Astrocyte of the spinal cord (primary cell): ENCODE measurements around the gene TCIRG1.
A peak's percentile ranks its signal among the peaks of the same experiment; 100 is the strongest.

ENCODE experiments used
- DNase-seq: peaks from one replicate; pipeline ENCODE4 v3.0.0; 2011; ENCODE audit warnings: low read depth, low spot score
- H3K4me3 ChIP-seq: 2 replicates; pipeline ENCODE4 v1.5.1; 2011; ENCODE audit warnings: low read depth, mild to moderate bottlenecking, low read length, moderate library complexity
- in situ Hi-C: cut with HindIII; loops from 2 replicates; pipeline ENCODE4 v1.10.0; 2017; ENCODE audit warnings: low sequenced_read_pairs
- TF ChIP-seq, protein P1 (sequence below): IDR thresholded peaks from 2 replicates; pipeline ENCODE4 v1.5.1; 2012; ENCODE audit warnings: low read depth, mild to moderate bottlenecking, low read length, inconsistent platforms

TCIRG1 gene

DNA sequence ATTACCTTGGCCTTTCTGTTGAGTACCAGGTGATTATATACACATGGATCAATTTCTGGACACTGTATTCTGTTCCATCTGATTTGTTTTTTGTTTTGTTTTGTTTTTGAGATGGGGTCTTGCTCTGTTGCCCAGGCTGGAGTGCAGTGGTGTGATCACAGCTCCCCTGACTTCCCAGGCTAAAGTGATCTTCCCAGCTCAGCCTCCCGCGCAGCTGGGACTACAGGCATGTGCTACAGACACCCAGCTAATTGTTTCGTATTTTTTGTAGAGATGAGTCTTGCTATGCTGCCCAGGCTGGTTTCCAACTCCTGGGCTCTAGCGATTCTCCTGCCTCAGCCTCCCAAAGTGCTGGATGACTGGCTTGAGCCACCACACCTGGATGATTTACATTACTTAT lies 19.0 kb downstream of the TCIRG1 start:
- in situ Hi-C loops, result no loop called here
- H3K4me3 ChIP-seq, result no peak overlapping the region
- TF ChIP-seq, protein P1, sequence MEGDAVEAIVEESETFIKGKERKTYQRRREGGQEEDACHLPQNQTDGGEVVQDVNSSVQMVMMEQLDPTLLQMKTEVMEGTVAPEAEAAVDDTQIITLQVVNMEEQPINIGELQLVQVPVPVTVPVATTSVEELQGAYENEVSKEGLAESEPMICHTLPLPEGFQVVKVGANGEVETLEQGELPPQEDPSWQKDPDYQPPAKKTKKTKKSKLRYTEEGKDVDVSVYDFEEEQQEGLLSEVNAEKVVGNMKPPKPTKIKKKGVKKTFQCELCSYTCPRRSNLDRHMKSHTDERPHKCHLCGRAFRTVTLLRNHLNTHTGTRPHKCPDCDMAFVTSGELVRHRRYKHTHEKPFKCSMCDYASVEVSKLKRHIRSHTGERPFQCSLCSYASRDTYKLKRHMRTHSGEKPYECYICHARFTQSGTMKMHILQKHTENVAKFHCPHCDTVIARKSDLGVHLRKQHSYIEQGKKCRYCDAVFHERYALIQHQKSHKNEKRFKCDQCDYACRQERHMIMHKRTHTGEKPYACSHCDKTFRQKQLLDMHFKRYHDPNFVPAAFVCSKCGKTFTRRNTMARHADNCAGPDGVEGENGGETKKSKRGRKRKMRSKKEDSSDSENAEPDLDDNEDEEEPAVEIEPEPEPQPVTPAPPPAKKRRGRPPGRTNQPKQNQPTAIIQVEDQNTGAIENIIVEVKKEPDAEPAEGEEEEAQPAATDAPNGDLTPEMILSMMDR, result no peak
- no peak for DNase-seq

DNA sequence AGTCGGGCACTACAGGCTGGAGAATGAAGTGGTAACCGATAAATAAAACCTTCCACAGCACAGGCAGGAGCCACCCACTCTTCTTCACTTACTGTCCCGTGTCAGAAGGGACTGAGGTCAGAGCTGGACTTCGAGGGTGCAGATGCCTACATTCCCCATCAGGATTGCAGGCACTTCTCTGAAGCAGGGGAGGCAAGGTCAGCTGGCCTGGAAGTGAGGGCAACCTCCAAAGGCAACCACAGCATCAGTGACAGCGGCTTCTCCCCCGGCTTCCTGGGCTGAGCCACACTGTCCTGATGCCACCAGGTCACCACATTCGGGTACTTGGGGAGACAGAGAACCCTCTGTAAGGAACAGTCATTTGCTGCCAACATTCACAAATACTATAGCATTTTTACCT lies 22.7 kb downstream of the TCIRG1 start:
- in situ Hi-C loops, result no loop called here
- no peak for DNase-seq
- TF ChIP-seq, protein P1, result no peak
- no peak overlapping the region for H3K4me3 ChIP-seq

DNA sequence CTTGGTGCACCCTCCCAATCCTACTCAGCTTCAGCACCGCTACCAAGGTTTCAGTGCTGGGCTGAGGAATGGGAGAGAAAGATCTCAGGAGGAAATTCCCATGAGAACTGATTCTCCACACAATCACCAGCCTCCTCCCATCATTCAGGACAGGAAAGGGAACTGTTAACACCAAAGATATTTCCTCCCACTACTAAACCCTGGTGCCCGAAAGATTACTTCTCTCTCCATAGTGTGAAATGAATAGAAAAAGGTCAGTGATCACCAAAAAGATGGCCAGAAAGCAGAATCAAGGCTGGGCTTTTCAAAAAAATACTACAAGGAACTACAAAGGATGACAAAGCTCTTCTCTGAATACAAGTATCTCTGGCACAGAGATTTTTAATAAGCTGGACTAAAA lies 26.1 kb downstream of the TCIRG1 start:
- in situ Hi-C loops, result no loop called here
- TF ChIP-seq, protein P1, result no peak
- DNase-seq, result no peak
- H3K4me3 ChIP-seq, result no peak overlapping the region

DNA sequence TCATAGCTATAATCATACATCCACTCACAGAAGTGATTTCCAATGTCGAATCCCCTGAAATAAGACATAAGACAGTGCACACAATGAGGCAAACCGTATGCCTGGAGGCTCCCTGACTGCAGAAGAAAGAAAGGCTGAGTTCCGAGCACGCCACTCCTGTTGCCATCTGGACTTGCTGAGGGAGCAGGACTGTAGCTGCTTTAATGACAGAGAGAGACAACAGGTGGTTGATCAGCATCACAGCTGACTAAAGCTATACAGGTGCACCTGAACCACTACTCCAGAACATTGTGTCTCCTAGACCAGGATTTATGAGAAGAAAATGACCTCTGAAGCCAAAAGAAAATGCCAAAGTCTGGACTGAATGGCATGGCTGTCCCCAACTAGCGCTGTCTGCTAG lies 27.0 kb downstream of the TCIRG1 start:
- TF ChIP-seq, protein P1, result no peak
- in situ Hi-C loops, result no loop called here
- DNase-seq, result no peak
- no peak overlapping the region for H3K4me3 ChIP-seq

DNA sequence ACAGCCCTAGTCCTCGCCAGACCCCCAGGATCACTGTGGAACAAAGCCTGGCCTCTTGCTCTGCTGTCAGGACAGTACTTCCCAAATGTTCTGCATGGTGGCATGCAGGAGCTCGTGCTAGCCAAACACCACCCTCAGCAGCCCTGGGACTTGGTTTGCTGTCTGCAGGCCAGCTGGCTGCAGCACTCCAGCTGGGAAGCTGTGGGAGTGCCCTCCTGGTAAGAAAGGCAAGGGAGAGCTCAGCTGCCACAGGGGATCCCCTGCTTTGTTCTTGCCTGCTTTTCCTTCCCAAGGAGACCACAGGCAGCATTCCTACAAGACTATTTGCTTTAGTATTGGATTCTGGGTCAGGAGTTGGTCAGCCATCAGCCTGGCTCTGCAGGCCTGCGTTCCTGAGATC lies 27.9 kb downstream of the TCIRG1 start:
- no peak overlapping the region for H3K4me3 ChIP-seq
- TF ChIP-seq, protein P1, result no peak
- DNase-seq, result peak; percentile 68
- in situ Hi-C loops, result no loop called here

DNA sequence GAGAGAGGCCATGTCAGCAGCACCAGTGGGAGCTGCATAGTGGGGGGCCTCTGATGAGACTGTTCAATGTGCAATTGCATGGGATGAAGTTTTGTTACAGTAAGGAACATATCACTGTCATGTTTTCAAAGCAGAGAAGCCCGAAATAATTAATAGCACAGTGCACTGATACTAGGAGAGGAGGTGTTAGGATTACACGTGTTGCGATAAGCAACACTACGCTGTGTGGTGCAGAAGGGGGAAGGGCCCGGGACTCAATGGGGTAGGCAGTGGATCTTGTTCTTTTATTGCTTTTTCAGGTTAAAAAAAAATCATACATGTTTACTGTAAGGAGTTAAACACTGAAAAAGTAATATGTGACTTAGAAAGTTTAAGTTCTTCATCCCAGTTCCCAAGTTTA lies 29.2 kb downstream of the TCIRG1 start:
- TF ChIP-seq, protein P1, result no peak
- DNase-seq, result no peak
- in situ Hi-C loops, result no loop called here
- no peak overlapping the region for H3K4me3 ChIP-seq
